HG03342 (cell line): ENCODE data around the gene PRDM1.

ENCODE experiments used
- ATAC-seq: cut with Tn5 transposase; IDR thresholded peaks from one replicate; pipeline ENCODE4 v1.9.1; 2021; ENCODE audit warnings: mild to moderate bottlenecking, moderate library complexity; ENCODE audit not compliant: unreplicated experiment

PRDM1 gene

DNA sequence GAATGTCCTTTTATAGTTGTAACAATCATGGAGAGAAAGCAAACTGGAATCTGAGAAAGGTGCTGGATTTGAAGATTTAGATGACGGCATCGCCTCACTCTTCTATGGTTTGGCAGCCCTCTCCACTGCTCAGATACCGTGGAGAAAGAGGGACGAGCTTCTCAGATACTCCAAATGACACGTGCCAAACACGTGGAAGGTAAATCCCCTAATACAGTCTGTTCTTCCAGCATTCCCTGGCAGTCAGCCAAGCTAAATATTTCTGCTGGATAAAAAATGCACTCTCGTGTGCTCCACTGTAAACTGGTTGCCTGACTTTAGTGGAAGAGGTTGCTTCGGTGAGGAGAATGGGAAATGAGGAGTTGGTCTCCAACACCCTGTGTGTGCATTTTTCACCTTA is 16.7 kb upstream of the PRDM1 start:
- ATAC-seq = no peak

DNA sequence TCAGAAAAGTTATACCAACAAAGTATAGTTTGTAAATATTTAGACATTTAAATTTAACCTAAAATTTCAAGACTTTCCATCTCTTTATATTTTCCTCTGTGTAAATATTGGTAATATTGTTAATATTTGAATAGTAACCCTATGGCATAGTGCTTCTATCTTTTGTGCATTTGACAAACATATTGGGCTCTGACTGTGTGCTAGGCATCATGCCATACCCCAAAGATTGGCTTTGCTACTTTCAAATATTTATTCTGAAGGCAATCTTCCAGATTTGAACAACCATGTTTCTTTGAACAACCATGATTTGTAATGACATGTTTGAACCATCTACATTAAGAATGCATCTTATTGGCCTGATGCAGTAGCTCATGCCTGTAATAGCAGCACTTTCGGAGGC is 15.5 kb upstream of the PRDM1 start:
- ATAC-seq = no peak

DNA sequence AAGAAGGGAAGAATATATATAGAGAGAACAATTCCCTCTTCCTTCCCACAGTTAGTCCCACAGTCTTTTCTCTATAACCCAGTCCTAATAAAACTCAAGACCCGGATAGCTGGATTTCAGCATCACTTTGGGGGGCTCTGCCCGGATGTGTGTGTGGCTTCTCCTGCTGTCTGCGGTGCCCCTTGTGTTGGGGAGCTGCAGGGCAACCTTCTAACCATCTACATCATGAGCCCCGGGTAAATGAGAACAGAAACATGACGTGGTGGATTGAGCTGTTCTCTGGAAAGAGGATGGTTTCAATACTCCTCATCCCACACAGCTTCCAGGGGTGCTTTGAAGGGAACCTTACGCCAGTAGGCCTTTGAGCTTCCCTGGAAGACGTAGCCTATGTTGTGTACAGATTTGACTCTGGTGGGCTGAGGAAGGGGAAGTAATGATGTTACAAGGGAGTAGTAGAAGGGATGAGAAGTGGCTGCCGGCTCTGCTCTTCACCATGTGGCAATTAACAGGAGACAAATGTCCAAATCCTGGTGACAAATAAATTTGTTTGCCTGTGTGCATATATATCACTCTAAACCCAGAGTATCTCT is 13.5 kb upstream of the PRDM1 start:
- no peak for ATAC-seq

DNA sequence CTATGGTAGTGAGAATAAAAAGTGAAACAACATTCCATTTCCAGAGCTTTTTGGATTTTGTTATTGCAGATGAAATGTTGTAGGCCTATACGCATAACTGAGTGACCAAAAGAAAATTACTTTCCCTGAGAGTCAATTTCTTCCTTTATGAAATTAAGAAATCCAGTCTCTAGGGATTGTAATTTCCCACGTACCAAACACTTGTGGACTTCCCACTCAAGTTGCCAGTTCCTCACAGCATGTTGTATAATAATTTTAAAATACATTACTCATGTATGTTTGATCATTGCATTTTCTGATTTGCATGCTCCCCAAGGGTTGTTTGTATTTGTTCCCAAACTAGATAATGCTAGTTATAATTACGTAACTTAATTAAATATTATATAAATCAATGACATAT is 12.0 kb upstream of the PRDM1 start:
- no peak for ATAC-seq

DNA sequence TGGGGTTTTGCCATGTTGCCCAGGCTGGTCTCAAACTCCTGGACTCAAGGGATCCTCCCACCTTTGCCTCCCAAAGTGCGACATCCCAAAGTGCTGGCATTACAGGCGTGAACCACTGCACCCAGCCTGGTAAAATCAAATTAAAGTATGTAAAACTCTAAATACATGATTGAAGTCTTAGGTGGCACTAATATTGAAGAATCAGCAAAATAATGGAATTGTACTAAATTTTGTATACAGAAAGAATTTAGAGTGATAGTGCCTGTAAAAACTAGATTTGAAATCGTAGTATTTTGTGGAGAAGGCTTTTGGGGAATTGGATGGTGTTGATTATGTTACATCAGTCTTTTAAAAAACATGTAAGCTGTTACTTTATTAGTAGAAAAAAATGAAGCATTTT is 10.0 kb upstream of the PRDM1 start:
- no peak for ATAC-seq

DNA sequence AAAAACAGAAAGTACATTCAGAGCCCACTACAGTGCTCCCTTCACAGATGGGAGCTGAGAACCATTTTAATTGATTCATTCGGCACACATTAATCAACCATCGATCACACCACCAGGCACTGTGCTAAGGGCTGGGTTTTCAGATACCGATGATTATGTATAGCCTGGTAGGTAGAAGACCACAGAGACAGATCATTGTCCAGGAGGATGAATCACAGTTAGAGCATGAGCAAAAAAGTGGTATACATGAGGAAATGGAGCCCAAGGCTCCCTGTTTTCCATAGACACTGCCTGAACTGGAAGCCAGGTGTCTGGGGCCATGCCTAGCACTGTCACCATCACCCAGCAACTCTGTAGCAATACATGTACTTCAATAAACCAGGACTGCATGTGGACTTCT is 9.0 kb upstream of the PRDM1 start:
- no peak for ATAC-seq

DNA sequence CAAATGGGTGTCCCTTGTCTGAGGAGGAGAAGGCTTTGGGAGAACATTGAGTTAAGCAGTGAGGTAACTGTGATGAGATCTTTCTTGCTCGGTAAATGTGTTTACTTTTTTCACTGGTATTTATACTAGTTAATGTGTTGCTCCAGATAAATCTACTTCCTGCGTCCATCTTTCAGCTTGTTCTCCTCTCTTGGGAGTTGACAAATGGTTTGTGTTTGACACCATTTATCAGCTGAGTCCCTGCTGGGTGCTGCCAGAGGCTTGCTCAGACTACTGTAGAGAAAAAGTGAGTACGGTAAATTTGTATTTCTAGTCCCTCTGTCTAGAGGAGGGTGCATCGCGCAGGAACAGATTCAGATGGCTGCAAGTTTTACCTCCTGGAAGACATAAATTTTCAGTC is 8.3 kb upstream of the PRDM1 start:
- ATAC-seq = no peak

DNA sequence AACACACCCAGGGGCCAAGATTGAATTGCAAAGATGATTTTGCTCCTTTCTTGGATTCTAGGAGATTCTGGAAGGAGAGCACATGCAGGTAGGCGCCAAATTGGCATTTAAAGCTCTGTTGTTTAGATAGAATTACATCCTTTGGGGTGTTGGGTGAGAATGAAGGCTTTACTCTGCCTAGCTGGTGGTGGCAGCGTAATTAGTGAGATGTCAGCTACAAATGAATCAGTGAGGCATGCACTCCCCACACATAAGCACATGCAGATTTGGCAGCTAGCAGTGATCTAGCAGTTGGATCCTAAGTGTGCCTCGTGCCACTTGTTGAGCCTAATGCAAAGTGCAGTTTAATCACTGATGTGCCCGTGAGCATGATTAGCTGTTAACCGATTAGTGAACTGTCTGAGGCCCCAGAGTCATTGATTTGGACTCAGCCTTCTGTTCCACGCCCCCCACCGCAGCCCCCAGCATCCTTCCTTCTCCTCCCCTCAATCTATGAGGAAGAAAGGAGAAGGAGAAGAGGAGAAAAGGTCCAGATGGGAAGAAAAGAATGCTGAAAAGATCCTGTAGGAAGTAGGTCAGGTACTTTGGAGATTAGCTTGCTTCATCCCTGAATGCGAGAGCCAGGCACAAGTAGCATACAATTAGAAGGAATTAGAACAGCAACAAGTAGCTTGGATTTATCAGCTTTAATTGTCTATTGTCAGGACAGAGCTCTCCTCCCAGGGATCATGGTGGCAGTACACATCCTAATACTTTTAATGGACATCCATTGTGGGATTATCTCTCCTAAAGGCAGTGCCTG is 6.0 kb upstream of the PRDM1 start:
- ATAC-seq = no peak

DNA sequence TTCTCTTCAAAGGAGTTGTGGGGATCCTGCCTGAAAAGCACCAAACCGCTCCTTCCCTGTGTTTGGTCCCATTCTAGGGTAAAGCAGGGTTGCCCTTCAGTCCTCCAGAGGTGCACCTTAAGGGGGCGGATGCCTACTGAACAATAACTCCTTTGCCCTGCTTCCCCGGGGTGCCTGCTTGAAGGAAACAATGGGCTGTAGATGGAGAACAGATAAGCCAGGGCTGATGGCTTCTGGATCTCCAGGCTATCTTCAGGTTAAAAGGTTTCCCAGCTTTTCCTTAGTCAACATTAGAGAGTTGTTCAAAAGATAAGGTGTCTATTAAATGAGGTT is 5.4 kb upstream of the PRDM1 start:
- ATAC-seq = no peak

DNA sequence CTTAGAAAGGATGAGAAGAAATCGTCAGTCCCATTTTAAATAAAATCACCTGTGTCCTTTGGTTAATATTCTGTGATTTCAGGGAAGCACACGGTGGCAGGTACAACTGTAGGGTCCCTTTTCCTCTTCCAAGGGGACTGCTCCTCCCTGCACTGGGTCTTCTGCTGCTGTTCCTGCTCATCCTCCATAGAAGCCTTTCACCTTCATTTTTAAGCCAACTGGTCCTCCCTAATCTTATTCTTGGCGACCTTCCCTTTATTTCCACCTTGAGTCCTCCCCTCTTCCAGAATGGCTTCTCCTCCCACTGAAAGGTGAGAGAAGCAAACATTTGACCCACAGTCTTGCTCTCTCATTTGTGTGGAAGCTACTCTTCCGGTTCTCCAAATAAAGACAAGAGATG is 4.4 kb upstream of the PRDM1 start:
- no peak for ATAC-seq

DNA sequence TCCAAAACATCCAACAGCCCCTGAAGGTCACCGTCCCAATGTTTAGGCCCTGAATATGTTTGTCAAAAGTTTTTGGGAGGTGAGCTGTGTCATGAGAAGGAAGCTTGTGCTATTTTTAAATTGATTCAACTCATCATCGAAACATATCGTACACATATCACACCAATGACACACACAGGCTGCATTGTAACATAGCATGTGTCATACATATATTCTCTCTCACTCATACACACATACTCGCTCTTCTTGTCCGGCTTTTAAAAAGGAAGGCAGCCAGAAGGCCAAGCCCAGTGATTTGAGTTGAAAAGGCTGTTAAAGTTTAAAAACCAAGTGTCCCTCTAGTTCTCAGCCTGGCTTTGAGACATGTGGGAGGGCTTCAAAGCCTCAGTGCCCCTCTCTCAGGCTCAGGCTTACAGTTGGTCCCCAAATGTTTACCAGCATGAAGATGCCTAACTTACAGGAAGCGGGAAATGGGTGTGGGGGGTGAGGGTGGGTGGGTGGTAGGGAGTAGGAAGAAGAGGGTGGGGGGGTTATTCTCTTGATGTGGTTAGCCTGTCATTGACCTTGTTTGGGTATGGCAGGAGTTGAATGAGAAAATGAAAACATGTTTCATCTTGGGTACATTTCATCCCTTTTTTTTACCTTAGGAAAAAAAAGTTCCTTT is 3.3 kb upstream of the PRDM1 start:
- no peak for ATAC-seq

DNA sequence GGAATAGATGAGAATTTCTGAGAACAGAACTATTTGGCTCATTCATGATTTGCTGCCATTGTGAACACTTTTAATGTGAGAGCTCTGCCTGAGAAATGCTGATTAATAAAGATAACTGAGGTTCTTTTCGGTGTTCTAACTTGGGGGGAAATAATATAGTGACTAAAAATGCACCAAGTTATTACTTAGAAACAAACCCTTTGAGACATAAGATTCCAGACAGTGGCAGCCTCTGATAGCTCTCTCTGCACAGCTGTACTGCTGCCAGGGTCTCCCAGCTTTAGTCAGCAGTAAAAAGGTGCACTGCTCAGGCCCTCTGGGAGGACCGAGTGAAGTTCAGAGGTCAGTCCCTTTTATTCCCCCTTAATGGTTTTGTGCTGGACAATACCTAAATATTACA is 2.5 kb upstream of the PRDM1 start:
- no peak for ATAC-seq

DNA sequence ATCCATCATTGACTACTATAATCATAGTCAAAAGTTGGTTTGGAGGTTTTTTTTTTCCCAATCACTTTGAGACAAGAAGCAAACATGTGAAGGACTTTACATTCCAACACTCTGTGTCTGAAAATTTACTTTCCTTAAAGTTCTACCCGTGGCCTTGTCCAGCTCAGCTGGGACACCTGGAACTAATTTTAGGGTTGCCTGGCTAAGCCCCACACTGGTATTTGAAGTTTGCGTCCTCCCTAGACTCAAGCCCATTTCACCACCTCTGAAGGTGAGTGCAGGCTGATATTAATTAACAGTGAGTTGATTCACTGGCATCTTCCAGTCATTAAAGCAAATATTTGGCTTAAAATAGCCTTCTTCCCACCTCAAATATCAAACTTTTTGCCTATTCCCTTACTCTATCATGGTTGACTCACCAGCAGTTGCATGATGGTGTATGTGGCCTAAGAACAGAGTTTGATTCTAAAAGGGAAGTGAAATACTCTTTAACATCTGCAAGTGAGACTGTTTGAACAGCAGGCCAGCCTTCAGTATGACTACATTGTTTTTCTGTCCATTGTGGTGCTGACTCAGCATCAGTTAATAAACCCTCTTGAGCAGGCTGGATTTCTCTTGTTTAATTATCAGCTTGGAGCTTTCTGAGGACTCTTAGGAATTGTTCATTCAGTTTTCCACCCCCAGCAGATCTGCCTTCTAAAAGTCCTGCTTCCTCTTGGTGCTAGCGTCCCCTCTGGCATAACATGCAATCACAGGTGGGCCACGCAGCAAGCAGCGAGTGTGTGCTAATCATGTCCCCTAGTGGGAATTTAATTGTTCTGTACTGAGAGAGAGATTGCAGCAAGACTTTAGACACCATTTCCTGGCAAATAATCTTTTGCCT is 1.8 kb upstream of the PRDM1 start:
- ATAC-seq = peak; percentile 78

DNA sequence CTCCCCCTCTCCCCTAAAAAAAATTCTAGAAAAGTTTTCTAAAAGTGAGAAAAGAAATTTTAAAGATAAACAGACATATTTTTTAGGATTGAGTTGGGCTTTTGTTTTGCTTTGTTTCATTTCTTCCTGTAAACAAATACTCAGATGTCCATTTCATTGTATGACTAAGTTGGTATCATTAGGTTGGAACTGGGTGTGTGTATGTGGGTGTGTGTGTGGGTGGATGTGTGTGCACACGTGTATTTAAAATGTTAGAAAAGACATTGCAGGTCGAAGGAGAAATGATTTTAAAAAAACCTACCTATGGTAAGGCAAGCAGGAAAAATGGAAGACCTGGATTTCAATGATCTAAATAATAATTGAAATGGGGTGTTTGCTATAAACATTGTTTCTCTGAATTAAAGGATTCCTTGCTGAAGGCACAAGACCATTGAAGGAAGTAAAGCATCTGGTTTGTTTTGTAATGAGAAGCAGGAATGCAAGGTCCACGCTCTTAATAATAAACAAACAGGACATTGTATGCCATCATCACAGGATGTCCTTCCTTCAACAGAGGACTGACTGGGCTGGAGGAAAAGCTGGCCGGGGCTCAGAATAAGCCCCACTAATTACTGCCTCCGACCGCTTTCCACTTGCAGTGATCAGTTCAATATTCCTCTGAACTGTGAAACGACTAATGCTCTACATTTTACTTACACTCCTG is 996 bp upstream of the PRDM1 start:
- ATAC-seq = no peak

DNA sequence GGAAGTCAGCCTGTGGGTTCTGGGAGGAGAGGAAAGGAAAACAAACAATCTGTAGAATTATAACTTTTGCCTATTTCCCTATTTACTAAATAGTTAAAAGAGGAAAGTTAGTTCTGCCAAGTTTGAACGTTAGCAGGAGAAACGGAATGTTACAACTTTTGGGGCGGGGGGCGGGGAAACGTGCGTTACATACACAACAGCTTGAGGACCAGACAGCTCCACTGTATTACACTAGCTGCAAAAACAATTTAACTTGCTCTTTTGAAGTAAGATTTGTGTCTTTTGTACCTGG is 498 bp upstream of the PRDM1 start:
- ATAC-seq = no peak

DNA sequence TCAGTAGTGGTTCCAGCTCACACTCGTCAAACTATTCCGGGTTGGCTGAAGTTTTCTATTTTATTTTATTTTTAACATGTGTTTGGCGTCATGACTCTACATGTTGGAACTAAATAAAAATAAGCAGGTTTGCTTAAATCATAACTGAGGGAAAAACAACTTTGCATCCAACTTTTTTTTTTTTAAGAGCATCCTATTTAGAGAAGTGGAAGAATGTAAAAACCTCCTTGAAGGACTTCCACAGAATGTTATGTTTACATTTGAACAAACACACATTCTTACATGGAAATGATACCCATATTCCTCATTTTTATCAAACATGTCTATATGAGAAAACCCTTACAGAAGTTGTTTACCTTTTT is 659 bp downstream of the PRDM1 start:
- no peak for ATAC-seq

DNA sequence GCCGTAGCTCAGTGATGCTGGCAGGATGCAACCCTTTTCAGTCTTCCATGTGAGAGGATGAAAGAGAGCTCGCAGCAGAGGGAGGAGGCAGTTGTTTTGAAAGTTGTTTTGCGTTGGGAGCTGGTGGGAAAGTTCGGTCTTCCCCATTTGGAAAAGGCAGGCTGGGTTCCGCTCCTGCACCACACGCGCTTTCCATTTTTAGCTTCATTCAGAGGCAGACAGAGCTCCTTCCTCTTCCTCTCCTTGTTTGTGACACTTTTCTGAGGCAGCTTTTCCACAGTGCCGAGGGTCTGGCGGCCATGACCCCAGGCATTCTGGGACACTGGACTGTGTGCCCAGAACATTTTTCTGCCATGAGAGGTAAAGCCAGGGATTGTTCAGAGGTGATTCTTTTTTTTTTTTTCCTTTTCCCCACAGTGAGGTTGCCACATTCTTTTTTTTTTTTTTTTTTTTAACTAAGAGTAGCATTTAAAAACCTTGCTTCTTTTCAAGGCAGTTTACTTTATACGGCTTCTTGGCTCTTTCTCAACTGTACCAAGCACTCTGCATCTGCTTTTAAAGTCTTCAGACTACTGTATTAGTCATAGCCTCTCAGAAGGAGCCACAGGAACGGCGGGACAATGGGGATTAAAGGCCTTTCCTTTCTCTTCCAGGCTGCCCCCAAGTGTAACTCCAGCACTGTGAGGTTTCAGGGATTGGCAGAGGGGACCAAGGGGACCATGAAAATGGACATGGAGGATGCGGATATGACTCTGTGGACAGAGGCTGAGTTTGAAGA is 1.6 kb downstream of the PRDM1 start:
- no peak for ATAC-seq

DNA sequence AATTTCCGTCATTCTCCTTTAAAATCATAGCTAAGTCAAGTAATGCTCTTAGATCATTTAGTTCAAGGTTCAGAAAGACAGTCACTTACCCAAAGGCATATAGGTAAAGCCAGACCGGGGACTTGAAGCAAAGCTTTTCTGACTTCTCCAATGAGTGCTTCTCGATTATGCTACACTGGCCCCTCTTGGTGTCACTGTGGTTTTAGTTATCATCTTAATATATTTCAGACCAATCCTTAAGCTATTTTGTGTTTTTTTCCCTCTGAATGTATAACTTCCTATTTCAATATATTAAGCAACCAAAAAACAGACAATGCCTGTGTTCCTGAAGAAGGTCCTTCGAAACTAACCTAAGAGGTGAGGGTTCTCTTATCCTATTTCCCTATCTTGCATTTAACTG is 3.9 kb downstream of the PRDM1 start:
- no peak for ATAC-seq

DNA sequence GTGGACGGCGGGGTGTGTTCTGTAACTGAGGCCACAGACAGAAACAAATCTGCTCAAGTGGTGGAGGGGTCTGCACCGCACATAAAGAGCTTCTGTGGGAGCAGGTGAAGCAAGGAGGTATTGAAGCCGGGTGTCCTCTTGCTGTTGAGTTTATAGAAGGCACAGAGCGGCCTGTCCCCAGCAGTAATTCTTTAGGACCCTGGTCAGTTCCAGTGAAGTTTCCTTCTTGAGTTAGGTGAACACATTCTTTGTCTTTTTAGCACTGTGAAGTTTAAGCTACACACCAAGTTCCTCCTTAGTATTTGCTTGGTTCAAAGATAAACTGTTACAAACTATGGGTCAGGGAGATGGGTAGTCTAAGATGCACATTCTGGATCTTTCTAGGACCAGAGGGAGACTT is 6.1 kb downstream of the PRDM1 start:
- ATAC-seq = no peak

DNA sequence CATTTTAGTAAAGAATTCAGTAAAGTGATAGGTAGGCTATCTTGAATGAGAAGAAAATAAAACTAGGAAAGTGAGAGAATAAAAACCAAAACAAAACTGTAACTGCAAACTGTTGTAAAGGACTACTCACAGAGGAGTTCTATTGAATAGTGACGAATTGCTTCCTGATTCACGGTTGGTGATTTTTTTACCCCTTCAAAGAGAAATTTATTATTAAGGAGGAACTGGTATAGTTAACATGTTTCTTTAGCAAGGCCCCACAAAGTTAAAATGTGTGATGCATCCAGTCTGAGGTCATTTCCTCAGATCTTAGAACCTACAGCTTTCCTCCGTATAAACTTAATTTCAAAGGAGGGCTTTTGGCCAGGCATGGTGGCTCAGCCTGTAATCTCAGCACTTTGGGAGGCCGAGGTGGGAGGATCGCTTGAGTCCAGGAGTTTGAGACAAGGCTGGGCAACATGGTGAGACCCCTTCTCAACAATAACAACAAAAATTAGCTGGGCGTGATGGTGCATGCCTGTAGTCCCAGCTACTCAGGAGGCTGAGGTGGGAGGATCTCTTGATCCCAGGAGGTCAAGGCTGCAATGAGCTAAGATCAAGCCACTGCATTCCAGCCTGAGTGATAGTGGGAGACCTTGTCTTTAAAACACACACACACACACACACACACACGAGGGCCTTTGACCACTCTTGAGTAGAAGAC is 8.3 kb downstream of the PRDM1 start:
- no peak for ATAC-seq
